IPS-18c (cell line): ENCODE data around the gene CADM4.
"Not testable (repeated sequence)": the region's sequence is repeated elsewhere in the genome, so short reads cannot be mapped to it uniquely, and the experiment has no call there.

Experiments
- H3K4me3 ChIP-seq: 2 replicates; pipeline ENCODE4 v1.7.0; 2013; ENCODE audit warnings: low read depth, mild to moderate bottlenecking, low read length, moderate library complexity; ENCODE audit not compliant: insufficient read depth
- H3K9me3 ChIP-seq: one replicate; pipeline ENCODE4 v1.6.1; 2013; ENCODE audit warnings: mild to moderate bottlenecking, low read length, moderate library complexity; ENCODE audit not compliant: control insufficient read depth, insufficient read depth

The CADM4 gene

DNA sequence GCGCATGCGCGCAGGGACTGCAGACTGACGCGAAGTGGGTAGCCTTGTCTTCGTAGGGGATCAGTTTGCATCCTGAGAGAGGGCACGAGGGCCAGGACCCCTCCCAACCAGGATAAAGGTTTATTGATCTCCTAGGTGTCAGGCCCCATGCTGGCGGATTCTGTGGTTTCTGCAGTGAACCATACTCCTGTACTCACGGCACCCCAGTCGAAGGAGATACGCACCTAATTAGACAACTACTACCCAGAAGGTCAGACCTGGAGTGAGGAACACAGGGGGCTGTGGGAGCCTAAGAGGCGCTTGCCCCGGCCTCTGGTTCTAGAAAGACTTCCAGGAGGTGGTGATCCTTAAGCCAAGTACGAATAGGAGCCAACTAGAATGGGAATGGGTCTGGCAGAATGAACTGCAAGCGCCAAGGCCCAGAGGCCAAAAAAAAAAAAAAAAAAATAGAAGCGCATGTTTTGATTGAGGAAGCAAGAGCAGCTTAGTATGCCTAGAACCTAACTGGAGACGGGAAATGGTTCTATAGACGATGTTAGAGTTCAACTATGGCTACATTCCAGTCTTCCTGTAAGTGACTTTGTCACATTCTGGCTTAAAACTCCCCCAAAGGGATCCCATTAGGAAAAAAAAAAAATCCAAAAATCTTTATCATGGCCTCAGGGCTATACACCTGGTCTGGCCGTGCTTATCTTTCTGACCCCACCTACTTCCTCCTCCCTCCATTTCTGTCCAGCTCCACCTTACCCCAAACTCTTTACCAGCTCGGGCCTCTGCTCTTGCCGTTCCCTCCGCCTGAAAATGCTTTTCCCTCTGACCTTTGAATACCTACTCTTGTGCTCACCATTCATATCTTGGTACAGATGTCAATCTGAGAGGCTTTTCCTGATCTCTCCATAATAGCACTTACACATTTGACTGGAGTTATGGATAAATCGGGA, 19.3 kb downstream of the CADM4 start:
- Histone ChIP-seq H3K4me3 (peak overlapping the region; percentile 79; the same call in 1 of the 2 replicates), H3K9me3 (no peaks in the 10 kb centered on the region)

DNA sequence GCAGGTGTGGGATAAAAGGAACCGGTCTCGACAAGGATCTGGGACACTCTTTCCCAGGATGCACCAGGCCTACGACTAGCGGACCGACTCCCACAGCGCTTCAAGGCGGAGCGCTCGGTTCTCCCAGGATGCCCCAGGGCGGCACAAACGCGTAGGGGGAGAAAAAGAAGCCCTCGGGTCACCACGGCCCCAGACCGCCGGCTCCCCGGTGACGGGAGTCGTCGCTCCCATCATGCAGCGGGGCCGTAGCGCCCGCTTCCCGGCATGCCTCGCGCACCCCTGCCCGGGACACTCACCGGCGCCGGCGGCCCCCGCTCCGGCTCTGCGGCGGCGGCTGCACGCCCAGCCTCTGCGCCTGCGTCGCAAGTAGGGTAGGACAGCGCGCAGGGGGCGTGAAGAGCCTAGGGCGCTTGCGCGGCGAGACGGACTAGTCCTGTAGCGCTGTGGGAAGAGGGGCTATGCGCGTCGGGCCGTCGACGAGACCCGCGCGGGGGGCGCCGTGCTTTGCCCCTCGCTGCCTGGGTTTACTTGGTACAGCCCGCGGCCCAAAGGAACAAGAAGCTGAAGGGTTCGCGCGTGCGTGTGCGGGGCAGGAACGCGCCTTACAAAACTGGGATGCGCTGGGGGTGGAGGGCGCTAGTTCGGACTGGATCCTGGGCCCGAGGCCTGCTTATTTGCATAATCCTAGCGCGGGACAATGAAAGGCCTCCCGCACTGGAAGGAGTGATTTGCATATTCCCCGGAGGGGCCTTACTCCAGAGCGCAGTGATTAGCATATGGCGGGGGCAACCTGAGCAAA, 20.2 kb downstream of the CADM4 start, which contains the start of gene ZNF428:
ZNF428 (minus strand) TSS at position 368 of the 799 bp plus-strand sequence. CDS start 5,325 bp downstream, outside the sequence.
- Histone ChIP-seq H3K4me3 (peak within 1 kb of the TSS; percentile 79), H3K9me3 (no peaks in the 10 kb centered on the region)

DNA sequence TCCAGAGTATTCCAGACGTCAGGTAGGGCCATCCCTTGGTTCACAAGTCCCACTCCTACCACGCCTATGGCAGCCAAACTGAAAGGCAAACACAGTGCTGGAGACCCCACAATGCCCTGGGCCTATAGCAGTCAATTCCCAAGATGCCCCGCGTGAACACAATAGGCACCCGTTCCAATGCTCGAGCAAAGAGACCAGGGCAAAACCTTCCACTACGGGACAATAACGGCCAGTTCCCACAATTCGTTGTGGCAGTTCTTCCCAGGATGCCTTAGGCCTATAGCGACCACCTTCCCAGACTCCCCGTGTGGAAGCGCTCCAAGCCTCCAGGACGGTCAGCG, 20.8 kb downstream of the CADM4 start:
- Histone ChIP-seq H3K4me3 (peak overlapping the region; percentile 79), H3K9me3 (no peaks in the 10 kb centered on the region)

DNA sequence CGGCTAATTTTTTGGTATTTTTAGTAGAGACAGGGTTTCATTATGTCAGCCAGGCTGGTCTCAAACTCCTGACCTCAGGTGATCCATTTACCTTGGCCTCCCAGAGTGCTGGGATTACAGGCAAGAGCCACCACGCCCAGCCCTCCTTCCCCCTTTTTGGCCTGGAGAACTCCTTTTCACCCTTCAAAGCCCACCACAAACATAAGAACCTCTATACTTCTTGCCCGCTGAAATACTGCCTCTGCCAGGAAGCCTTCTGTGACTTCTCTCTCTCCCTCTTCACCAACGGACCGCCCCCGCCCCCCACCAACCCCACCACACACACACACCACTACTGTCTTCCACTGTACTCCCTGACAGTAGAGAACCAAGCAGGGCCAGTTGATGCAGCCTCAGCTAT, 22.7 kb downstream of the CADM4 start:
- no peak overlapping the region for H3K4me3 ChIP-seq
- no peaks in the 10 kb centered on the region for H3K9me3 ChIP-seq

DNA sequence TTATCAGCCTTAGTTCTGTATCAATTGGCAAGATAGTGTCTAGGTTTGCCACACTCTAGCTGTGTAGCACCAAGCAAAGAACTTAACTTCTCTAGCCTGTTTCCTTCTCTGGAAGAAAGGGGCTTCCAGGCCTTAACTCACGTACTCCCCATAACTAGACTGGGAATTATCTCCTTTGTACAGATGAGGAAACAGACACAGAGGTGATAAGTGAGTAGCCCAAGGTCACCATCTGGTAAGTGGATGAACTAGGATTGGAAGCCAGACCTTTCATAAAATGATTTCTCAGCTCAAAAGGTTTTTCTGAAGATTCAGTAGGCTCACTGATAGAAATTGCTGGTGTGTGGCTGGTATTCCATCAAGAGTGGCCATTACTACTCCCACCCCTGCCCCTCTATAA, 23.3 kb downstream of the CADM4 start:
- H3K4me3 ChIP-seq, result no peak overlapping the region
- H3K9me3 ChIP-seq, result no peaks in the 10 kb centered on the region

DNA sequence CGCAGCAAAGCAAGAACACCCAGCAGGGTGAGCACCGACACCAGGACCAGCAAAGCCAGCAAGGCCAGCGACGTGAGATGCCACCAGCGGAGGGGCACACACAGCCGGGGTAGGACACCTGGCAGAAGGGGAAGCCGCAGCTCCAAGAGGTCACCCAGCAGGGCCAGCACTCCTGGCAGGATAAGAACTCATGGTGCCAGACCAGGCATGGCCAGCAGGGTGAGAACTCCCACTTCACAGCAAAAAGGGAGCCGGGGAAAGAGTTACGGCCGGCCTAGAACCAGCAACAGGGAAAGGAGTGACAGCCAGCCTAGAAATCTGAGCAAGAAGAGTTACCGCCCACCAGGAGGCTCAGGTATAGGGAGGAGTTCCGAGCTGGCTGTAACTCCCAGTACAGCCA, 27.3 kb downstream of the CADM4 start:
- Histone ChIP-seq H3K4me3 (no peak overlapping the region), H3K9me3 (no peaks in the 10 kb centered on the region)

DNA sequence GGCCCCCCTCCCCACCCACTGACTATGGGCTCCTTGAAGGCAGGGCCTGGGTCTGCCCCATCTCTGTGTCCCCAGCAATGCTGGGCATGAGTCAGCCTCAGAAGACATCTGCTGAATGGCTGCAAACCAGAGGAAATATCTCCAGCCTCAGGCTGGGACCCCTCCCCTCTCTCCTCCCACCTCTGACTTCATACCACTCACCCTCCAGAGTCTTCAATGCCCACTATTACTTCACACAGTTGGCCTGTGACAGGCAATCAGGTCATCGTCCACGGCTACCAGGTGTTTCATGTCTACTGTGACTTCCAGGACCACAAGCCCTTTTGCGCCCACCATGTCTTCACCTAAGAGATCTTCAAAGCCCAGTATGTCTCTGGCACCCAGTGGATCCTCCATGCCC, 27.9 kb downstream of the CADM4 start, which contains the start of gene SRRM5:
SRRM5 (plus strand) TSS at position 301 of the 400 bp plus-strand sequence; CDS start at position 335, 34 bp downstream.
- Histone ChIP-seq H3K4me3 (no peak within 1 kb of the TSS), H3K9me3 (no peaks in the 10 kb centered on the region)

DNA sequence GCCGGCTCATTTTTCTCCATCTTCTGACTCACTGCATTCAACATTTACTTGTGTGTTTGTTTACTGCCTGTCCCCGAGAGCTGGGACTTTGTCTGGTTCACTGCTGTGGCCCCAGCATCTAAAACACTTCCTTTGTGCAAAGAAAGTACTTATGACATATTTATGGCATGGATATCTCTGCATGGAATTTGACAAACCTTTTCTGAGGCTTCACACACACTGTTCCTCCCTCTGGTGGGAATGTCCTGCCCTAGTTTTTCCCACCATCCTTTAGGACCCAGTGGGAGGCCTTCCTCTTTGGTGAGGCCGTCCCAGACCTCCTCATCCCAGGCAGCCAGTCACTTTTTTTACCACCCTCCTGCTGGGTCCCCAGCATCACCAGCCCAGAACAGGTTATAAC, 29.2 kb downstream of the CADM4 start:
- no peak overlapping the region for H3K4me3 ChIP-seq

DNA sequence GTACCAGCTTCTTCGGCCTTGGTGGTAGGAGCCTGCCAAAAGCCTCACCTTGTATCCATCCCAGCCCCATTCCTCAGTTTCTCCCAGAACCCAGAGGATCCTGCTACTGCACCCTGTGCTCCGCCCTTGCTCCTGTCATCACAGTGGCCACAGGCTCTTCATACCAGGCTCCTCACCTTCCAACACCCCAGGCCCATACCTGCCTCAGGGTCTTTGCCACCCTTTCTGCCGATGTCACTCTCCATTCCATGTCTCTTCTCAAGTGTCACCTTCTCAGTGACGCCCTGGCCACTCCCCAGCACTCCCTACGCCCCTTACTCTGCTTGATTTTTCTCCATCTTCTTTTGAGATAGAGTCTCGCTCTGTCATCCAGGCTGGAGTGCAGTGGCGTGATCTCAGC, 29.8 kb downstream of the CADM4 start:
- Histone ChIP-seq H3K4me3 (no peak overlapping the region), H3K9me3 (no peaks in the 10 kb centered on the region)

More for the DNA sequence above, 29.2 kb downstream of the CADM4 start:
- no peaks in the 10 kb centered on the region for H3K9me3 ChIP-seq

DNA sequence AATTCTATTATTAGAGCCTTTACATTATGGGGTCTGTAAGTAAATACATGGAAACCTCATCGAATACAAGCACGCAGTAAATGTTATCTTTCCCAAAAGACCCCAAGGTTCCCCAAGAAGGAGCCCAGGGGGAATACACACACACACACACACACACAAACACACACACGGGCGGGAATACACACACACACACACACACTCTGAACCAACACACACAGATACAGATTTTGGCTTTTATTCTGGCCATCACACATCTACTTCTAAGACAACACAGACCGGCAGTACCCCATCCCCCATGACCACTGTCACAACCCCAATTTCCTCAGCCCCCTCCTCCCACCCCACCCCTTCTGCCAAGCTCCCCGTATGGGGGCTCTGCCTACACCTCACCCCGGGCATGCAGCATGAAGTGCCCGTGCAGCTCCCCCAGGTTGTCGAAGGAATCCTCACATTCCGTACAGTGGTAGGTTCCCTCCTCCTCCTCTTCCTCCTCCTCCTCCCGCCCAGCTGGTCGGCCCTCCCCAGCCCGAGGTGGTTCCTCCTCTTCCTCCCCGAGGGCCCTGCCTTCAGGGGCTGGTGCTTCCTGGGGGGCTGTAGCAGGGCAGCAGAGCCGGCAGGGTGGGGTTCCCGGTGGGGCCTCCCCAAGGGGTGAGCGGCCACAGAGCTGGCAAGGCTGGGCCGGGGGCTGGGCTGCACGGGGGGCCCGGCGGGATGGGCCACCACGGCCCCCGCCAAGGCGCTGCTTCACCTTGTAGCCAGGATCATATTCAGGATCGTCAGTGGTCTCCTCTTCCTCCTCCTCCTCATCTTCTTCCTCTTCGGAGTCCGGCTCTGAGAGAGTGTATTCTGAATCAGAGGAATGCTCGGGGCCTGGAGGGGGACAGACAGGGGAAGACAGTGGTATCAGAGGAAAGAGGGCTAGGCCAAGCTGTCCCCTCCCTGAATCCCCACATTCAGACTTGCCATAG, 32.1 kb downstream of the CADM4 start:
- Histone ChIP-seq H3K9me3 (no peaks in the 10 kb centered on the region), H3K4me3 (no peak overlapping the region)

DNA sequence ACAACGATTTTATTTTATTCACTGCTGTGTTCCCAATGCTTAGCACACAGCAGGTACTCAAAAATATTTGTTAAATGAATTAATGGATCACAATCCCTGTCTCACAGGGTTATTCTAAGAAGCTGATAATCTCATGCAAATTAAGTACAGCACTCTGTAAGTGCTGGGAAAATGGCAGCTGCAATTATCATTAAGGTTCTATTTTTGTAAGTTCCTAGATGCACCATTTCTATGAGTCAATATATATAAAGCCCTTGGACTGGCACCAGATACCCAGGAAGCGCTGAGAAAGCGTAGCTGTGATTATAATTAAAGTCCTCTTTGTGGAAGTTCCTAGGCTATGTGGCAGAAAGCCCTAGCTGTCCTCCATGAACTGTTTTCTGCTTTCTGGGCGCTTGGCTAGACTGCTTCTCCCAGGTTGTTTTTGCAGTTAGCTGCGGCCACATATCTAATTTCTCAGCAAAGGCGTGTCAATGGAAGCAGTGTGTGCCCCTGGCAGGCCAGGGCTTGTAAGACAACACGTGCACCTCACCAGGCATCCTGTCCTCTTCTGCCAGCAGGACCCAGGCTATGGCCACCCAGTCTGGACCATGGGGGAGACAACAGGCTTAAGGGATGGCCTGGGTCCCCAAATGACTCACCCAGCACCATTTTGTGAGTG, 33.0 kb downstream of the CADM4 start:
- H3K9me3 ChIP-seq, result no peaks in the 10 kb centered on the region

DNA sequence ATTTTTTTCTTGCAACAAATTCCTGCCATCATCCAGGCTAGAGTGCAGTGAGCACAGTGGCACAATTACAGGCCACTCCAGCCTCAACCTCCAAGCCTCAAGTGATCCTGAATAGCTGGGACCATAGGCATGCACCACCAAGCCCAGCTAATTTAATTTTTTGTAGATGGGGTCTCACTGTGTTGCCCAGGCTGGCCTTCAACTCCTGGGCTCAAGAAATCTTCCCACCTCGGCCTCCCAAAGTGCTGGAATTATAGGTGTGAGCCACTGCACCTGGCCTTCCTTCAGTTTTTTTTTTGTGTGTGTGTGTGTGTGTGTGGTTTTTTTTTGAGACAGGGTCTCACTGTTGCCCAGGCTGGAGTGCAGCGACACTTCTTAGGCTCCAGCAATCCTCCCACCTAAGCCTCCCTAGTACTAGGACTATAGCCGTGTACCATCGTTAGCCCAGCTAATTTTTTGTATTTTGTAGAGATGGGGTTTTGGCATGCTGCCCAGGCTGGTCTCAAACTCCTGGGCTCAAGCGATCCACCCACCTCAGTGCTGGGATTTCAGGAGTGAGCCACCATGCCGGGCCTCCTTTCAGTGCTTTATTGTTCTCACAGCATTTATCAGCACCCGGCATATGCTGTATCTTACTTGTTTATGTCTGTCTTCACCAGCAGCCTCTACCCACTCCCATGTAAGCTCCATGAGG, 33.6 kb downstream of the CADM4 start:
- no peaks in the 10 kb centered on the region for H3K9me3 ChIP-seq
- H3K4me3 ChIP-seq, result no peak overlapping the region

More for the DNA sequence above, 33.0 kb downstream of the CADM4 start:
- no peak overlapping the region for H3K4me3 ChIP-seq

DNA sequence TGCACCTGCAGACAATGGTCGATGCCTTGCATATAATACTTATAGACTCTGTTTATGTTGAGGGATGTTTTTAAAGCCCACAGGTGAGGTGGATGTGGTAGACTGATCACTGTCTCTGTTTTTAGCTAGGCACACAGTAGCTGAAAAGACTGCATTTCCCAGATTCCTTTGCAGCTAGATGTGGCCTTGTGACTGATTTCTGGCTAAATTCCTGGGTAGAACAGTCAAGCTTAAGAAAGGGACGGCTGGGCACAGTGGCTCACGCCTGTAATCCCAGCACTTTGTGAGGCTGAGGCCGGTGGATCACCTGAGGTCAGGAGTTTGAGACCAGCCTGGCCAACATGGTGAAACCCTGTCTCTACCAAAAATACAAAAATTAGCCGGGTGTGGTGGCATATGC, 39.3 kb downstream of the CADM4 start:
- H3K4me3 ChIP-seq, H3K9me3 ChIP-seq: not testable (repeated sequence)

DNA sequence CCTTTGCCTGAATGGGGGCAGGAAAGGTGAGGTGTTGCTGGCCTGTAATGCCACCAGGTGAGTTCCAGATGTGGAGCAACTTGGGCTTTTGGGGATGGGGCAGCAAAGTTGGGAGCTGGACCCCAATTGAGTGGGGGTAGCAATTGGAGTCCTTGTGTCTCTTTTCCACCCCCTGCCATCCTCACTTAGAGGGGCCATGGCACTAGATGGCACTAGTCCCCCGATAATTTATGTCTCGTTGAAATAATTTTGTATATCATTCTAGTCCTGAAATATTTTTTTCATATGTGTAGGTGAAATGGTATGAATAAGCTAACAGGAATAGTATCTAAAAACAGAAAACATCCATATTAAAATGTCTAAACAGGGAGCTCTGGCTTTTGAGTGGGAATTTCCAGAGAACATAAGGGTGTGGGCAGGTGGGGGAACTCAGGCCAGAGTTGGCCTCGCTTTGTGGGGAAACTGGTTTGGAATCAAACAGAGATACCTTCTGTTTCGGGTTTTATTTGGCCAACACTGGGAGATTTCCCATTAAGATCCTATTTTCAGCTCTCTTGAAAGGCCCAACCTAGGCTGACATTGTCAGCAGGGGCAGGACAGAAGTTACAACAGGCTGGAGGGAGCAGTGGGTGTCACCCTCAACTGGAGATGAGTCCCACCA, 39.9 kb downstream of the CADM4 start:
- H3K4me3 ChIP-seq, result no peak overlapping the region
- H3K9me3 ChIP-seq, result no peaks in the 10 kb centered on the region

DNA sequence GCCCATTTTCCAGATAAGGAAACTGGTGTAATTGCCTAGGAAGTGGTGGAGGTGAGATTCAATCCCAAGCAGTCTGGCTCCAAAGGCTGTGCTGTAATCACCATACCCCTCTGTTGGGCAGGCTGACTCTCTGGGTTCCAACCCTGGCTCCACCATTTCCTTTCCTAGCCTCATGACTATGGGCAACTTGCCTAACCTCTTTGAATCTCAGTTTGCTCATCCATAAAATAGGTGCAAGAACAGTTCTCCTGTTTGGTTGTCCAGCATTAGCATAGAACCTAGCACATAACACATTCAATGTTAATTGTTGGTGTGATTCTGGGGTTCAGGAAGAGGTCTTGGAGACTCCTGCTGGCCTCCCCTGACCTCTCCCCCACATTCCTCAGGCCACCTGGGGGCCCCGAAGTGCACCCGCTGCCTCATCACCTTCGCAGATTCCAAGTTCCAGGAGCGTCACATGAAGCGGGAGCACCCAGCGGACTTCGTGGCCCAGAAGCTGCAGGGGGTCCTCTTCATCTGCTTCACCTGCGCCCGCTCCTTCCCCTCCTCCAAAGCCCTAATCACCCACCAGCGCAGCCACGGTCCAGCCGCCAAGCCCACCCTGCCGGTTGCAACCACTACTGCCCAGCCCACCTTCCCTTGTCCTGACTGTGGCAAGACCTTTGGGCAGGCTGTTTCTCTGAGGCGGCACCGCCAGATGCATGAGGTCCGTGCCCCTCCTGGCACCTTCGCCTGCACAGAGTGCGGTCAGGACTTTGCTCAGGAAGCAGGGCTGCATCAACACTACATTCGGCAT, 41.0 kb downstream of the CADM4 start:
- Histone ChIP-seq H3K4me3 (no peak overlapping the region), H3K9me3 (no peaks in the 10 kb centered on the region)
